Measurements from ENCODE around the gene CIDEB.

Gene CIDEB

DNA sequence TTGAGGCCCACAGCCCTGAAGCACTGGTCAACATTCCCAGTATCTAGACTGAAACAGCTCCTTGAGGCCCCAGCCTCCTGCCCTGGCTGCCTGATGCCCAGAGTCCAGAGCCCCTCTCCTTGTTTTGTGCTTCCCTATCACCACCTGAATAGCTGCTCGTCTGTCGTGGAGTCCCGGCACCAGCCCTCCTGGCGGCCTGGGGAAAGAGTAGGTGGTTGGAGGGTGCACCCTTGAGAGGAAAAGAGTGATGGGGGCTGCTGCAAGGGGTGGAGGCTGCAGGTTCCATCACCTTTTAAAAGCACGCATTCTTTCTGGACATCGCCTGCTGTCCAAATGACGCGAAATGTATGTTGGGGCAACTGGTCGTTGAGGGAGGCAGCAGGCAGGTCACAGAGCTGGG, 39.6 kb downstream of the CIDEB start:
- no peak for DNase-seq

DNA sequence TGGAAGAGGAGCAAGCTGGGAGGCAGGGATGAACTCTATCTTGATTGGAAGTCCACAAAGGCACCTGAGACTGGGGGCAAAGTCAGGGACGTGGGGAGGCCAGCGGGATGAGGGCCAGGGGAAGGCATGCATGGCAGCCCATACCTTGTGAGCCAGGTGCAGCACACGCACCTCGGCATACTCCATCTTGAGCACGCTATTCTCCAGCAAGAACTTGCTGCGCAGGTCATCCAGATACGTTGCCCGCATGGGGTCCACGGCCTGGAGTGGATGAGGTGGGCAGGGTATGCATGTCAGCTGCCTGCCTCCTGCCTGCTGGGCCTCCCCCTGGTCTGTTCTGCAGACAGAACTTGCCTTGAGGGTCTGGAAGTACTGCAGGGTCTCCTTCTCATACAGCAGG, 40.3 kb downstream of the CIDEB start:
- DNase-seq, result no peak

DNA sequence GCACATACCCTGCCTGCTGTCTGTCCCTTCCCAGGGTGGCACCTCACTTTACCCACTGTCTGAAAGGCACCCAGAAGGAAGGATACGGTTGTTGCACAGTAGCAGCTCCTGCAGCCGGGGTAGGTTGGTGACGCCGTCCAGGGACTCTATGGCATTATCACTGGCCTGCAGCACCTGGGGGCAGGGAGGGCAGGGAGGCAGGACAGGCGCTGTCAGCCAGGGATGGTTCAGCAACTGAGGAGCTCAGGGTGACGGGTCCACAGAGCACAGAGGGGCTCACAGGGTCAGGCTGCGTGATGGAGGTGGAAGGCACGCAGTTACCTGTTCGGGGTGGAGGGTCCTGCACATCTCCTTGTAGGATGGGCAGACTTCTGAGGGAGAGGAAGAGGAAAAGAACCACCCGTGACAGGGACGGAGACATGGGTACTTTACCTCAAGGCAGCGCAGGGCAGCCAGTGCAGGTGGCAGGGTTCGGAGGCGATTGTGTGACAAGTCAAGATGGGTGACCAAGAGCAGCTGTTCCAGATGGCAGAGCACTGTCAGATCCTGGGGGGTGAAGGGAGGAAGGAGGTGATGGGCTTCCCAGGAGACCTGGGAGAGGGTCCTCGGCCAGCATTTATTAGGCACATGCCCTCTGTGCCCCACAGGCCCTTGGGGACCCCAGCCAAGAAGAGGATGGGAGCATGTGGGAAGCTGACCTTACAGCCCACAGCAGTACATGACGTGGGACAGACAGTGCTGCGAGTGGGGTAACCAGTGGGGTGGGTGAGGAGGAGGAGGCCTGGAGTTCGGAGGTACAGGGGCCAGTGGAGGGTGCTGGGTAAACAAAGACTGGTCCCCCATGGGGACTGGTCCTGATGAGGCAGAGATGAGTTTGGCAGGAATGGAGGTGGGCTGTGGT, 41.2 kb downstream of the CIDEB start:
- DNase-seq, result no peak

DNA sequence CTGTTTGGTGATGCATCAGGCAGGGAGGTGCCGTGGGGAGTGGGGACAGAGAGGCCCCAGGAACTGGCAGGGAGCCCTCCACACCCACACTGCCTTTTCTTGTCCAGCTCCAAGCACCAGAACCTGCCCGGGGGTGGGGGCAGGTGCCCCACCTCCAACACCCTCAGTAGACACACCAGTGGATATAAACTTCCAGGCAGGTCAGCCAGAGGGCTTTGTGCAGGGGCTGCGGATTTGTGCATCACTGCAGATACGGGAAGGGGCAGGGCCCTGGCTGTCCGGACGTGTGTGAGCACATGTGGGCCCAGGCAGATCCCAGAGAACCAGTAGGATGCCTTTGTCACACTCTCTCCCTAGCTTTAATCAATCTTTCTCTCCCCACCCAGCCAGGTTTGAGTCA, 43.5 kb downstream of the CIDEB start:
- no peak for DNase-seq

DNA sequence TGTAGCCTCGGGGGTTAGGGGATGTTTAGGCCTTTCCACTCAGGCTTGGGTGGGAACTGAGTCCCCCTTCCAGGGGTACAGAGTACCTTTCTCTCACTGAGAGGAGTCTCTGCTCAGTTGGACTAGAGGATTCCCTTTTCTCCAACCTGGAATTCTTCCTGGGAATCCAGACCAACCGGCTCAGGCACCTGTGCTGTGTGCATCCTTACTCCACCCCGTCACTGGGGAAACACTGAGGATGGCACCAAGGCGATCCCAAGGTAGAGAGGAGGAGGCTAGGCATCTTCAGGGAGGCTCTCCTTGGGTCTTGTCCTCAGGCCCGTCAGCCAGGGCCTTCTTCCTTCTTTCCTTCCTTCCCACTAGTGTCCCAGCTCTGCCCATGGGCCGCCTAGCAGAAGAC, 43.9 kb downstream of the CIDEB start:
- DNase-seq, result no peak

DNA sequence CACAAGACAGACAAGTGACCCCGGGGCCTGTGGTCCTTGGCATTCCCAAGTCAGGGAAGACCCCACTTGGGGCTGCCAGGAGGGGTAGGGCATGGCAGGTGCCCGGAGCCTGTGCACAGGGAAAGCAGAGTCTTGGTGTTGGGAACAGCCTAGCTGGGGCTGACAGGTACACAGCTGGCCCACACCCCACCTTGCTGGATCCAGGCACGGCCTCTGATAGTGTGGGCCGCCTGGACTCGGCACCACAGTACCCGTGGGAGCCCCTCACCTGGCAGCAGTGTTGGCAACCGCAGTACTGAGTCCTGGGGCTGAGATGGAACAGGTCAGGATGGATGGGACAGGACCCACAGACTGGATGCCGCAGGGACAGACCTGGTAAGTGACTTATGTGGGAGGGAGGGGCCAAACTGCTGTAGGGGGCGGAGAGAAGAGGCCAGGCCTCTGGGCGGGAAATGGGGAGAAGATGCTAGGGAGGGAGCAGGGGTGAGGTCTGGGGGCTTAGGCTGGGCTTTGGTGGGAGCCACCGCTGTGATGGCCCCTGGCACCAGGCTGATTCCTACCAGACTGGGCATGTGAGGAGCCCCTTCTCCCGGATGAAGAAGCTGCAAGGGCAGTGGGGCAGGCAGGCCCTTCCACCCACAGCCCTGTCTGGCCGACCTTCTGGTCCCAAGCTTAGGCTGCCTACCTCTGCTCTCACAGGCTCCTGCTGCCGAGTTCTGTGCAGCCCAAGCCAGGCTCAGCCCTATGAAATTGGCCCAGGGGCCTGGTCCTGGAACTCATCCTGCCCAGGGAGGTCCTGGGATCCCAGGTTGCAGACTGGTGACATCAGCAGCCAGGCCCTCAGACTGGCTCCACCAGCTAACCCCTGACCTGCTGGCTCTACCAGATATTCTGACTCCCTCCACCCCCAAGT, 44.7 kb downstream of the CIDEB start, which contains the start of gene TGM1:
TSS of gene TGM1 (minus strand) at position 357 of the 913 bp plus-strand sequence. CDS start 825 bp downstream, outside the sequence.
- DNase-seq, result no peak

DNA sequence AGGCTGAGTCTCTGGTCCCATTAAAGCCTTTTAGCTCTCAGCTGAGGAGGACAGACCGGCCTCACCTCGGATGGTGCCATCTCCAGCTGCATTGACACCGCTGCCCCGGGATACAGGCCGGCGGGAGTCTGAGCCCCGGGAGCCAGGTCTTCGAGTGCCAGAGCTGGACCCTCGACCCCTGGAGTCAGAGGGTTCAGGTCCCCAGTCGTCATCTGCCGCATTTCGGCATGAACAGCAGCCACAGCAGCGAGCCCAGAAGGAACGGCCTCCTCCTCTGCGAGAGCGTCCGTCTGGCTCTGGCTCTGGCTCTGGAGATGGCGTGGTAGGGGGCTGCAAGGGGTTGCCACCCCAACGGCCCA, 45.8 kb downstream of the CIDEB start:
- no peak for DNase-seq

DNA sequence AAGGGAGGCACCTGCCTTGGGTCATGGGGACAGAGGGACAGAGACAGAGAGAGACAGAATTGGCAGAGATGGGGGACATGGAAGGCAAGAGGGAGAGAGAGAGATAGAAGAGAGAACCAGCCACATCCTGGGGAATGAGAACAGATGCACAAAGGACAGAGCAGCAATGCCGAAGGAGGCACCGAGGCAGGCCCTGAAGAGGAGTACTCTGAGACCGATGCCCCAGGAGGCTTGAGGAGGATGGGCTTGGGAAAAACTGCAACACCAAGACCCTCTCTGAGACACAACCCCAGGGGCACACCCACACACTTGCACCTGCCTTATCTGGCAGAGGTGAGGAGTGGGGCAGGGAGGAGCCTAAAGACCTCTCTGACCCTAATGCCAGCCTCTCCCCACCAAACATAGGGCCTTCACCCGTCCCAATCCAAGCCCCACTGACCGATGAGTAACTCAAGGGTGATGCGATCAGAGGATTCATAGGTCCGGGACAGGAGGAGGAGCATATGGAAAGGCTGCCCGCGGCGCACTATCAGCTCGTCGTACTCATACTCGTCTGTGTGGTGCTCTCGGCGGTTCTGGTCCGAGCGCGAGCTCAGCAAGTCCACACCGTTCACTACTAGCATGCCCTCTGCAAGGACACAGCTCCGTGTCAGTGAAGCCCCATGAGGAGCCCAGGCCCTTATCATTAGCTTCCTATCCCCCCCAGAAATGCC, 46.4 kb downstream of the CIDEB start:
- DNase-seq, result no peak

DNA sequence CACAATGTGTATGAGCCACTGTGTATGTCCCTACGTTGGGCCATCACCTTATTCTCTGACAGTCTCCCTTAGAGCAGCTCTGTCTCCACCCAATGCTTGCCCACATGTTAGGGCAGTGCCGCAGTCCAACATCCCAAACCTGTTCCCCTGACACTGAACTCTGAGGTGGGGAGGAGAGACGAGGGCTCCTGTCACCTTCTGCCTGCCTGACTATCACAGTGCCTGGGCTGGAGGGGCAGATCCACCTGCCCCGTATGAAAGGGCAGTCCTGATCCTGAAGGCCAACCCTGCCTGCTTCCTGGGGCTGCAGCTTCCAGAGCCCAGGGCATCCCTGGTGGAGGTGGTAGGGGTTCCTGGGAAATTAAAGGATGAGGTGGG, 47.0 kb downstream of the CIDEB start:
- DNase-seq, result no peak

DNA sequence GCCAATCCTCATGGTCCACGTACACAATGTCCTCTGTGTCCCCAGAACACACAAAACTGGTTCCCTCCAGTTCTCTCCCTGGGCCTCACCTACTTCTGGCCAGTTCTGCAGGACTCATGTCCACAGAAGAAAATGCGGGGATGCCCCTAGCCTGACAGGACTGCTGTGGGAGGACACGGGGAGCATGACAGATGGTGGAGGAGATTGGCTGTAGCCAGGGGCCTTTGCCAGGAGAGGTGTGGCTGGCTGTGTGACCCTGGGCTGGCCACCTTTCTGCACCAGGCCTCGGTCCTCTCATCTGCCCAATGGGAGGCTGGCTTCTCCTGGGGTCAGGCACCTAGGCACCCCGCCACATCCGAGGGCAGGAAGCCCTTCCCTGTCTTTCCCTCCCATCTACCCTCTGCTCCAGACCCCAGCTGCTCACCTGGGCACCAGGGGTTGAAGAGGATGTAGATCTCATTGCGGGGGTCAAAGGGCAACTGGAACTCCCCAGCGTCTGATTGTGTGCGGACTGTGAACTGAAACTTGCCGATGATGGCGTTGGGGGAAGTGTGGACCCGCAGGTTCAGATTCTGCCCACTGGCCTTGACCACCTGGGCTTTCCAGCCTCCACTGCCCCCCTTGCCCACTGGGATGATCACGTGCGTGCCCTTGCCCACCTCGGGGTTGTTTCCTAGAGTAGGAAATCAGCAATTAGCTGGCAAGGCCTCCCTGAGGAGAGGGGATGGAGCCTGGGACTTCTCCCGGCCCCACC, 47.6 kb downstream of the CIDEB start:
- DNase-seq, result no peak

DNA sequence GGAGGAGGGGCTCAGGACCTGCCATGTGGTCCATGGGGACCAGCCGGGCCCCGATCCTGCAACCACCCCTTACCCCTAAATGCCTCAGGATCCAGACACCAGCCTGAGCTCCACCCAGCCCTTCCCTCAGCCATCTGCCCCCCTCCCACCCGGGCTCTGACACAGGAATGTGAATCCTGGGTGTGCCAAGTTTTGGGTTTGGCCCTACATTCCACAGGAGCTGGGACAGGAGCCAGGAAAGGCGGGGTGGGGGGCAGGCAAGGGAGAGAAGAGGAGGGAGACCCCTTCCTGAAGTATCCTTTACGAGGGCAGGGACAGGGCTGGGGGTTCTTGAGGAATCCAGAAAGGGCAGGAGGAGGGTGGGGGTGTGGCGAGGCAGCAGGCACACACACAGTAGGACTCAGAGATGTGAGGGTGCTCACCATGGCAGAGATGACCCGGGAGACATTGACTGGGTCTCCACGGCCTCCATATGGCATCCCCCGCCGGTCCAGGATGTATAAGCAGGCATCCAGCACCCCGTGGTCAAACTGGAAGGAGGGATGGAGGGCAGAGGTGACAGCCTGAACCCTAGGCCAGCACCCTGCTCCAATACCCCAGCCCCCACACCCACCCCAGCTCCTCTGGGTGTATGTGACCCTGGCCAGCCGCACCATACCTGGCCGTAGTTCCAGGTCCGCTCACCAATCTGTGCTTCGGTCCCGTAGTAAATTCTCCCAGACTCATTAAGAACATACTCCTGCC, 48.3 kb downstream of the CIDEB start:
- DNase-seq, result no peak

DNA sequence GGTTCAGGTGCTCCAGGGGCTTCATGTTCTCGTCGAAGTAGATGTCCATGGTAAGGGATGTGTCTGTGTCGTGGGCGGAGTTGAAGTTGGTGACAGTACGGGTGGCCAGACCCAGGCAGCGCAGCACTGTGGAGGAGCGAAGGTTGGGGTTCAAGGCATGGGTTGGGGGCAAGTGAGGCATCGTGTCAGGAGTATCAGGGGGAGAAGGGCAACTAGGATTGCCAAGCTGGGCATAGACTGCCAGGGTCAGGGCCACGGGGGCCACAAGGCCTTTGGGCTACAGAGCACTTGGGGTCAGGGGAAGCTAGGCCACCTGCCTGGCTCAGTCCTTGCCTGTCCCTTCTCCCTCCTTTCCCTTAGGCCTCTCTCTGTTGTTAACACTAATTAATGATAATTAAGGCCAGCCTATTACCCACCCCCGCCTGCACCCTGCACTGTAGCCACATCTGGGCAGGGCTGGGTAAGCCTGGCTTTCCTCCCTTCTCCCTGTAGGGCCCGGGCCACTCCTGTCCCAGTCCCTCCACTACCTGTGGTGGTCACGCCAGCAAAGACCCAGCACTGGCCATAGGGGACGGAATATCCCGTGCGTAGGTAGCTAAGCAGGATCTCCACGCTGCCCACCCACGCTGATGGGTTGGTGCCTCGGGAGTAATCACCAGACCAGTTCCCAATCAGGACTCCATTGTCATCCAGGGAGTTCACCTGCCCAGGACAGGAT, 49.1 kb downstream of the CIDEB start:
- DNase-seq, result no peak

DNA sequence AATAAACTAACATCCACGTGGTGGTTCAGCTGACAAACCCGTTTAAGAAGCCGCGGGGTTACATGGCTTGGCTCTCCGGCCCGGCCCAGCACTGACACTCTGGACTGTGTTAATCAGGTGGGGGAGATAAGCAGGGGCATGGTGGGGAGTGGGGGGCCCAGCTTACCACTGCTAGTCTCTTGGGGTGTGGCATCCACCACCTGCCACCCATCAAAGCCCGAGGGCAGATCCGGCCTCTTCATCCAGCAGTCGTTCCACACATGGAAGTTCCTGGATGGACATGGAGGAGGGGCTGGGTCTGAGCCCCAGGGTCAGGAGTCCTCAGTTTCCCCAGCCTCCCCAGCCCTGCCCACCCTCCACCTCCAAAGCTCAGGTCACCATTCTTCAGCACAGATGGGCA, 49.7 kb downstream of the CIDEB start:
- DNase-seq, result no peak

DNA sequence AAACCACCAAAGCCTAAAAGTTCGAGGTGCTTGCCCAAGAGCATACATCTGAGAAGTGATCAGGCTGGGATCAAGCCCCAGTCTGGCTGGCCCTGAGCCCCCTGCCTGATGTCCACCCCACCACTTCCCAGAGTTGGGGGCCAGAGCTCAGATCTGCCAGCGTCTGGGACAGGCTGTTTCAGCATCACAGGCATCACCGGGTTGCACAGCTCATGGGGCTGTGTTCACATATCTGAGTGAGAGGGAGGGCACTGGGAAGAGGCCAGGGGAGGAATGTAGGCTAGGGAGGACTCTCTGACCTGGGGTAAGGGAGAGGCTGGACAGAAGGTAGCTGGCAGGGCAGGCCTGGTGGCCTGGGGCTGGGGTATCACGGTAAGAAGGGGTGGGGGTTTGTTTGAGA, 50.8 kb downstream of the CIDEB start:
- no peak for DNase-seq

DNA sequence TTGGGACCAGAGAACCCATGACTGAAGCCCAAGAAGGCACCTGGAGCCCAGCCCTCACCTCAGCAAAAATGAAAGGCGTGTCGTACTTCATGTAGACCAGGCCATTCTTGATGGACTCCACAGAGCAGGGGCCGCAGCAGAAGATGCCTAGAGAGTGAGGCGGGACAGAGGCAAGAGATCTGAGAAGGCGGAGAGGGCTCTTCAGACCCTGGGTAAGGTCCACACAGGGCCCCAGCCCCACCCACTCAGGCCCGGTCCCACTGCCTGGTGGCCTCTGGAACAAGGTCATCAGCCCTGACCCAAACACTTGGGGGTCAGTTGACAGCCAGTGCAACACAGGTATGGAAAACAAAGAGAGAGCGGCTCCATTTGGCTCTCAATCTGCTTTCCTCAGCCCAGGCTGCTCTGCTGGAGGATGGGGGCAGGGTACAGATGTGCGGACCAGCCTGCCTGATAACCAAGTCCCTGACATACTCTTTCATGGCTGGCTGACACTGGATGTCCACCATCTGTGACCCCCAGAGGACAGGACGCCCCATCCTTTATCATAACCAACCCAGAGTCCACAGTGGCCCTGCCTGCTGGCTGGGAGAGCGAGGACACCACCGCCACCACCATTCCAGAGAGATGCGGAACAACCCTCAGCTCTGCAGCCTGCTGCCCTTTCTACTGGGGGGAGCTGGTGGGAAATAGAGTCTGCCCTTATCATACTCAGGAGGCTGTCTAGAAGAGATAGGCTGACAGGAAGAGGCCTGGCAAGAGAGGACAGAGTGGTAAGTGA, 51.7 kb downstream of the CIDEB start:
- DNase-seq, result no peak

DNA sequence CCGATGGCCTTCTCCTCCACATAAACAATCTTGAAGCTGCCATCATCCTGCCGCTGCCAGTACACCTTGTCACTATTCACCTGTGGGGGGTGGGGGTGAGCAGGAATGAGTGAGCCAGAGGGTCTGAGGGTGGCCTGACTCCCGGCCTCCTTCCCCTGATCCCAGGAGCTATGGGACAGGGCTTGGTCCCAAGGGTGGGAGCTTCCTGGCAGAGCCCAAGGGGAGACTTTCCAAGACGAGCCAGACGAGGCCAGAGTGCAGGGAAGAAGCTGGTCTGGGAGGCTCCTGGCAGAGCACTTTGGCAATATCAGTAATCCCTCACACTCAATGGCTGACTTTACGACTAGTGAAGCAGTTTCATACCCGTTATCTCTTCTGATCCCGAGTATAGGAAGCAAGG, 52.3 kb downstream of the CIDEB start:
- no peak for DNase-seq

Measured in NK-92 treated with Interleukin-12 subunit alpha and Interleukin-12 subunit beta, amount 100 ng/mL, for 24 hours (cell line).